HG02678 (cell line): ENCODE measurements around the gene HOXC11.

Experiments
- ATAC-seq: cut with Tn5 transposase; IDR thresholded peaks from one replicate; pipeline ENCODE4 v1.9.1; 2021; ENCODE audit warnings: mild to moderate bottlenecking, moderate library complexity; ENCODE audit not compliant: unreplicated experiment

HOXC11 gene

DNA sequence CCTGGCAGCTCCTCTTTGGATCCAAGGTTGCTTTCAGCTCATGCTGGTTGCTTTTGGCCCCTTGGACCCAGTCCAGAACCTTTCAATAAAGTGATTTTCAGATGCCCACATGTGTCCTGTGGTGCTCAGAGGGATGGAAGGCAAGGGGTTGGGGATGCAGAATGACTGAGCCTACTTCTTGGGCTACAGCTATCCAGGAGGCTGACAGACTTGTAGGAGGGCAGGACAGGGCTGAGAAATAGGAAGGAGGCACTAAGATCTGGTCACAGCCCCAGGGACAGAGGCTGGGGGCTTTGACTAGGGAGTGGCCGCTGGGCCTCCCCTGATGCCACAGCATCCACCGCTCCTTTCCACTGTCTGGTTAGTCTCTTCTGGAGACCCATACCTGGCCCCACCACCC lies 1.2 kb upstream of the HOXC11 start:
- ATAC-seq: no peak

DNA sequence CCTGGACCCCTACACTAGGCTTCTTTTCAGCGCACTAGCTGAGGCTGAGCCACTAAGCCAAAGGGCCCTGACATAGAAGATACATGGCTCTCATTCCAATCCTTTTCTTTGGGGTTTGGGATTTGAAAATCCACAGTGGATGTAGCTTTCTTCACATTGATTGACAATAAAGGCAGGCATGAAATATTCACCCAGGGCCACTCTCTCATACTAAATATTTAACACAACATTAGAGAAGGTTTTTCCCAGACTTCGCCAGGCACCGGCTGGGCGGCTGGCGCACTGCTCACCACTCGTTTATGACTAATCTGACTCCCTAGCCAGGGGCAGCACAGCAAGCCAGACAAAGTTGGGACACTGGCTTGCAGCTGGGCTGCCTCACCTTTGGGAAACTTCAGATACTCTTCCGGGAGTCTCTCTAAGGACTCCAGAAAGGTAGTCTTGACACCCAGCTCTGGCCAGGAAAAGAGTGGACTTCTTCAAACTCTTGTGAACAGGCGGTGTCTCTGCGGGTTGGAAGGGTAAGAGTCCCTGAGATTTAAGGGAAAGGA lies 699 bp upstream of the HOXC11 start:
- no peak for ATAC-seq

DNA sequence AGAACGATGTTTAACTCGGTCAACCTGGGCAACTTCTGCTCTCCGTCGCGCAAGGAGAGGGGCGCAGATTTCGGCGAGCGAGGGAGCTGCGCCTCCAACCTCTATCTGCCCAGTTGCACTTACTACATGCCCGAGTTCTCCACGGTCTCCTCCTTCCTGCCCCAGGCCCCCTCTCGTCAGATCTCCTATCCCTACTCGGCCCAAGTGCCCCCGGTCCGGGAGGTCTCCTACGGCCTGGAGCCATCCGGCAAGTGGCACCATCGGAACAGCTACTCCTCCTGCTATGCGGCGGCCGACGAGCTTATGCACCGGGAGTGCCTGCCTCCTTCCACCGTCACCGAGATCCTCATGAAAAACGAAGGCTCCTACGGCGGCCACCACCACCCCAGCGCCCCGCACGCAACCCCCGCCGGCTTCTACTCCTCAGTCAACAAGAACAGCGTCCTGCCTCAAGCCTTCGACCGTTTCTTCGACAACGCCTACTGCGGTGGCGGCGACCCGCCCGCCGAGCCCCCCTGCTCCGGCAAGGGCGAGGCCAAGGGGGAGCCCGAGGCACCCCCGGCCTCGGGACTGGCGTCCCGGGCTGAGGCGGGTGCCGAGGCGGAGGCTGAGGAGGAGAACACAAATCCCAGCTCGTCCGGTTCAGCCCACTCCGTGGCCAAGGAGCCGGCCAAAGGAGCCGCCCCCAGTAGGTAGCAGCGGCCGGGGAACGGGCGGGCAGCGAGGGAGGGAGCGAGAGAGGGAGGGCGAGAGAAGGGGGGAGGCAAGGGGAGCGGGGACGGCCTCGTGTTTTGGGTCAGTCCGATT lies 513 bp downstream of the HOXC11 start:
- no peak for ATAC-seq

DNA sequence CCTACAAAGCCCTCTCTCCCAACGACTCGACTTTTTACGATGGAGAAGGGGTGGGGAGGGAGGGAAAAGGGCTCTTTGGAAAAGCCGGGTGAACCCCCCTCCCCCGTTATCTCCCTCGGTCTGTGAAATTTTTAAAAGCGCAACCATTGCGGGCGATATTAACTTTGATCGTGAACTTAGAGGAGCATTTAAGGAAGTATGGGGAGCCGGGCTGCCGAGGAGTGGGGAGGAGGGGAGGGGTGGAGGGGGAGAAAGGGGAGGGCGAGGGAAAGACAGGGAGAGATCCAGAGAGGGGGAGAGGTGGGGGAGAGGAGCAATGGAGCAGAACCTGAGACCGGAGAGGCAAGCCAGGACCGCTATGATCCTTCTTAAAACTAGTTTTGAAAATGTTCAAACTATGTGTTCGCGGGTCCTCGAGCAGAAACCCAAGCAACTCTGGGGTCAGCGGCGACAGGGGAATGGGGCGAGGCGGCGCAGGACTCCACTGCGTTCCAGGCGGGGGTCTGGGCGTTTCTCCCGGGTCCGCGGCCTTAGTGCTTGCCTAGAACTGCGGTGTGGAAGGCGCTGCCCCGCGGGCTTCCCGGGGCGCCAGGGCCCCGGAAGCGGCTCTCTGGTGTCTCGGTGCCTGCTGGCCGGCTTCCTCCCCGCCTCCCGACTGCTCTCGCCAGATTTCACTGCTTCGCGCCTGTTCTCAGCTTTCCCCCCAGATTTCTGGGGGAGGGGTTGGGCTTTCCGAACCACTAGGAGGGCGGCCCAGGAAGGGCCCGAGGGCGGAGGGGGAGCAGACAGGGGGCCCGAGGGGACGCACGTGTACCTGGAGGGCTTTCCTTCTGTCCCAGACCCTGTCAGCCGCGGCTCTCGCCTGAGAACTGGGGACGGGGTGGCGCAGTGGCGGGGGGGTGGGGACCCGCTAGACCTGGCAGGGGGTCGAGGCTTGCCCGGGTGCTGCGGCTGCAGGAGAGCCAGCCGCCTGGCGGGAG lies 1.4 kb downstream of the HOXC11 start, which contains the start of gene HOTAIR:
HOTAIR (minus strand) TSS at position 871 of the 980 bp plus-strand sequence.
- no peak for ATAC-seq

DNA sequence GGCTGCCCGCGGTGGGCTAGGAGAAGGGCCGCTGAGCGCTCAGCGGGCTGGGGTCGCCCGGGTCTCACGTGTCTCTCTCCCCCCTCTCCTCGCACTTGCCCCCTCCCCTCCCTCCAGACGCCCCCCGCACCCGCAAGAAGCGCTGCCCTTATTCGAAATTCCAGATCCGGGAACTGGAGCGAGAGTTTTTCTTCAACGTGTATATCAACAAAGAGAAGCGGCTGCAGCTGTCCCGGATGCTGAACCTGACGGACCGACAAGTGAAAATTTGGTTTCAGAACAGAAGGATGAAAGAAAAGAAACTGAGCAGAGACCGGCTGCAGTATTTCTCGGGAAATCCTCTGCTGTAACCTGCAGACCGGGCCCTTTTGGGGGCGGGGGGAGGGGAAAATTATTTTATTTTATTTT lies 2.1 kb downstream of the HOXC11 start:
- ATAC-seq: no peak

DNA sequence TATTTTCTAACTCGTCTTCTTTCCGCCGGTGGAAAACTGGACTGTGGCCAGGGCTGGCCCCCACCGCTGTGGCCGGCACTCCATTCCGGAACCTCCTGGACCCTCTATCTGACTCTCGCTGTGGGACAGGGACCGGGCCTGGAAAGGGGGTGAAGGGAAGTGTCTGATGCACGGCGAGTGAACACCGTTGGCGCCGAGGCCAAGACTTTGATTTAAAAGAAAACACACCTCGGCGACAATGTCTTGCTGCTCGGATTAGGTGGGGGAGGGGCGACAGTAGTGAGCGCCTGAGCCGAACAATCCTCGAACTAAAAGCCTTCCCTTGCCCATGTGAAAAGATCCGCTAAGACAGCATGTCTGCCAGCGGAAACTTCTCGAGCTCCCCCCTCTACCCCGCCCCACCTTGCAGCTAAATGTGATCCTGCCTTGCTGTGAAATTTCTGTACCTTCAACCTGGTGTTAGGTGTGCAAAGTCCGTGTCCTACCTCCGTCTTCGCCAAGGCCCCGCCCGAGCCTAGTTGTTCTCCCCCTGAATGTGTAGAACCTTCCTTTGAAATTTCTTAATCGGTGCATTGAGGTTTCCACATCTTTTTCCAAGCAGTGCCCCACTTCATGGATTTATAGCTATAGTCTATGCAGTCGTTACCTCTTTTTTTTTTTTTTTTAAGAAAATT lies 2.7 kb downstream of the HOXC11 start:
- ATAC-seq: no peak

DNA sequence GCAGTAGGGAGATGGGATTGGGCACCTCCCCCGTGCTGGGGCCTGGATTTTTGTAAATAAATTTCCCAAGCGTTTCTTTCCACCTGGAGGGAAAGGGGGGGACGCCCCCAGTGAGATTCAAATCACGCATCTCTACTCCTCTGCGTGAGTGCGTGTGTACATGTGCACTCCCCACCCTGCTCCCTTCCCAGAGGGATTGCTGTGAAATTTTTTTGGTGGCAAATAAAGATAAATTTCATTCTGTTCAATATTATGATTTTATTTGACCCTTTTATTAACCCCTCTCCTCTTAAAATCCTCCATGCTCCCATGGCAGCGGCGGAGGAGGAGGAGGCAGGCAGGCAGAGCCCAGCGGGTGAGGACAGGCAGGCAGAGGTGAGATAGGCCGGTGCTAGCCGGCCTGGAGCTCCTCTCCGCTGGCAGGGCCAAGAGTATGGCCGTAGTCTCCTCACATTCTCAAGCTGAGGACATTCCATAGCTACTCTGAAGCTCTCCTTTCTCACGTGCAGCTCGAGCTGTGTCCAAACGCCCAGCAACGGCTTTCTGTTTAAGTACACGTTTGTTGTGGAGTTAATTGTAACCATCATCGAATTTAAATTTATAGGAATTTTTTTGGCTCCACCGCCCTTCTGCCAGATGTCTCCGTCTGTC lies 3.4 kb downstream of the HOXC11 start:
- ATAC-seq: no peak

DNA sequence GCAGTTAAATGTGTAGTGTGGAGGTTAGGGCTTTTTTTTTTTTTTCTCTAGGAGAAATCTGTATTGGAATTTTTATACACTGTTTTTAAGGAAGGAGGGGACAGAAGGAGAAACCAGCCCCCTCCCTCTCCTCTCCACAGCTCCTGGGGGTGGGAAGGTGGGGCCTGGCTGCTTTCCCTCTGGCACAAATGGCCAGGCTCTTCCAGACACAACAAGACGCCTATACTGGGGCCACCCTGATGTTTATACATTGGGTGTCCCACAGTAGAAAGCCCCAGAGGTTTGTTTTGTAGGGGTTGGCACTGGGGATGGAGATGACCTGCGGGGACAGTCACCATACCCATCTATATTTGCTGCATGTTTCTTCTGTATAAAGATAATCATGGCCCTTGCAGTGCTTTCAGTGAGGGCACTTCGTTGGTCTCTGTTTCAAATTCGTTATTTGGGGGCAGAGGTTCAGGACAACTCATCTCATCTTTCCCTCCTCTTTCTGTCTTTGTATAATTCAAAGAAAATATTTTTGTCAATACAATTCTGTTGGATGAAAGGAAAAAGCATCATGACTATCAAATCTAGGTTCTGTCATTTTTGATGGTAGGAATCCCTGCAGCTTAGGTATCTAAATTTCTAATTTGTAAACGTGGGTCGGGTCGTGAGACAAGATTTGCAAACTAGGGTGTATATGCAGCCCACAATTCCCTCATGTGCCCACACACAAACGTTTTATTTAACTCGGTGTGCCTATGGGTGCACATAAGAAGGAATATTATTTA lies 4.1 kb downstream of the HOXC11 start:
- no peak for ATAC-seq

DNA sequence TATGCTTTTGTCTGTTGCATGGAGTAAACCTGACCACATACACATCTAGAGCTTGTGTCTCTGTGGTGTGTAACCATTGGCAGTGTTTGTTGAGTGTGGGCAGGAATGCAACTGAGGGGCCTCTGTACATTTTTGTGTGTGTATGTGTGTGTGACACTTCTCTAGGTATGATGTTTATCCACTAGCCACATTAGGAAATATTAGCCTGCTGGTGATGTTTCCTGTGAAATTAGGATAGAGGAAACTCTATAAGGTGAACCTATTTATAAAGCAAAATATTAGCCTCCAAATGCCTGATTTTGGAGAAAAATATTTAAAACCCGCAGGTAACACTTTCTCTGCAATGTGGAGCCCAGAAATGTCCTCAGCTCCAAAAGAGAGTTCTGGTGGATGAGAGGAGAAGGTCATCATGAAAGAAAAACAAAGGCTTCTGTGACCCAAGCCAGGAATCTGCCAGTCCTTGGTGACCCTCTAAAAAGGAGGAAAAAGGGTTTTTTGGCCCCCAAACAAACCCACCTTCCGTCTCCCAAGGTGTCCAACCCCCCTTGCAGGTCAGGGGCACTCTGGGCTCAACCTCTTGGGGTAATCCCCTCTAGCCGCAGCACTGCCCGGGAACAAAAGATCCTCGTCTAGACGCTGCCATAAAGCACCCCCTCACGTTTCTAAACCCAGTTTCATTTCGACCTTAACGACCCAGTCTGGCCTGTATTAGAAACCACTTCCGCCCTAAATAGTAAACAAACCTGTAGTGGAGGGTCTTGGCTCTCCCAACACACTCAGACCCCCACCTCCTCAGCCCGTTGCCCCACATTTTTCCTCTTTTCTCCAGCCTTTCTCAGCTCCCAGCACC lies 4.9 kb downstream of the HOXC11 start:
- ATAC-seq: no peak

DNA sequence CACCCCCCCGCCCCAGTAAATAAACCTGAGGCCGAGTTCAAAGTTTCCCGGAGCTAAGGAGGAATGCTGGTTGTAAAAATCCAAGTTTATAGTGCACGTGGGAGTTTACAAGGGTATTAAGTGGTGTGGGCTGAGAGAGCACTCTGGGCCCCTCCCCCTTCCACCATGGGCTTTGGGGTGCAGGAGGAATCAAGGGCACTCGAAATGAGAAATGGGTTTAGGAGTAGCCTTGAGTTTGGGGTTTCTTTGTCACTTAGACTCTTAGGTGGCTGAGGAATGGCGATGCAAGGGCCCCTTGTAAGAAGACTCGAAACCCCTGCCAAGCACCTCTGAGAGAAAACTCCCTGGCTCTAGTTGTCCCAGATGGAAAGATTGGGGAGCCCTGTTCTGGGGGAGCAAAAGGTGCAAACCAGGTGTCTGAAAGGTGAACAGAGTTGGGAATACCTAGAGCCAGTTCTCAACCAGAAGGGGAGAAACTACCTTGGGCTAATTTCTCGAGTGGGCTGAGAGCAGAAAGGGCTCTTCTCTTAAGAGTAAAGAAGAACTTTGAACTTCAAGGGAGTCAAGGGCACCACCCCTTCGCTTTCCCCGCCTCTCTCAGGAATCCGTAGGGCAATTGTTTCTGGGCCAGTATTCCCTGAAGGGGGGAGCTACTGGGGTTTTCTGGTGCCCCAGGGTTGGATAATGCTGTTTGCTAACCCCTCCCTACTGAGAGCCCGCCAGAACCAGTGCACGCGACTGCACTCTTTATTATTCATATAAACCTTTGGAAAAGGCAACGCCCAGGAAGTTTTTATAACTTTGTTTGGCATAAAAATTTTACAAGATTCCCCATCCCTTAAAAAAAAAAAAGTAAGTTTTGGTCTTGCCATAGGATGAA lies 5.8 kb downstream of the HOXC11 start:
- ATAC-seq: no peak

DNA sequence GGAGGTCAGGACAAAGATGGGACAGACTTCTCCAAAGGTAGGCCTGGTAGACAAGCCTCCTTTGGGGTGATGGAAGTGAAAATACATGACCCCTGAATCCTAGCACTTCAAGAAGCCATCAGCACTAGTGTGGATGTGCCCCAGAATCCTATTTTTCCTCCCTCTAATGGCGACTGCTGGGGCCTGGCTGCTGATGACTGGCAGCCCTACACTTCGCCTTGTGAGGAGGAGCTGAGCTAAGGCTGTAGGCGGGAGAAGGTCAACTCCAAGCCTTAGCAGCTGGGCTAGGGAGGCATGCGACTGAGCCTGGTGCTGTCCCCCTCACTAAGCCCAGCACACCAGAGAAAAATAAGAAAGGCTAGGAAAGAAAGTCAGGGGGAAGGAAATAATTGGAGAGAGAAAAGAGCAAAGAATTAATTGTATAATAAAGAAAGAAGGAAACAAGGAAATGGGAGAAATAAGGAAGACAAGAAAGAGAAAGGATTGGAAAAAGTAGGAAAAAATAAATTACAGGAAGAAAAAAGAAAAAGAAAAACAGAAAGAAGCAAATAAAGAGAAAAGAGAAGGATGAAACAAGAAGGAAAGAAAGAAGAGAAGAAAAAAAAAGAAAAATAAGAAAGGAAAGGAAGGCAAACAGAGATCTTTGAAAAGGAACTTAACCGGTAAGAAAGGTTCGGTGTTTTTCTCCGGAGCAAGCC lies 7.3 kb downstream of the HOXC11 start:
- no peak for ATAC-seq

DNA sequence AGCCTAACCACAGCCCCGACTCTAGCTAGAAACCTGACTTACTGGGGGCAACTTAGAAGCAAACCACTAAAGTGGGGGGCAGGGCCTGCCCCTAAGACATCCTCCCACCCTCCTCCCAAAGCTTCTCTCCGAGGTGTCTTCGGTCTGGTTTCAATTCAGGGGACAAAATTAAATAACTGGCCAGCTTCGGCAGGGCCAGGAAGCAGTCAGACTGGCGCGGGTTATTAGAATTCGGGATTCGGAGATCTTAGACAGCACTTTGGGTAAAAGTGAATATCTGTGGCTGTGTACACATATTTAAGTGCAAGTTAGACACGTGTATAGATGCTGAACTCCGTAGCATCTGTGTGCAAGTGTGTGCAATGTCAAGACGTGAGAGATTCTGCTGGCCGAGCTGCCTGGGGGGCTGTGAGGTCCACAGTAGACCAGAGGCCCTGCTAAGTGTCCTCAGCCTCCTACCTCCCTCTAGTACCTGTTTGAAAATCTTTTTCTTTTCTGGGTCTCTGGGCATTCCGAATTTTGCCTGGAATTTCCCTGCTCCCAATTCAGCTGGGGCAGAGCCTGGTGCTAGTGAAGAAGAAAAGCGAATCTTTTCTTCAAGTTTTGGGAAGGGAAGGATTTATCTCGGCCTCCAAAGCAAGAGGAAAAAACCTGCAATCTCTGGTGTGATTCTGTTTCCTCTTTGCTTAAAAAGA lies 8.0 kb downstream of the HOXC11 start:
- ATAC-seq: no peak

DNA sequence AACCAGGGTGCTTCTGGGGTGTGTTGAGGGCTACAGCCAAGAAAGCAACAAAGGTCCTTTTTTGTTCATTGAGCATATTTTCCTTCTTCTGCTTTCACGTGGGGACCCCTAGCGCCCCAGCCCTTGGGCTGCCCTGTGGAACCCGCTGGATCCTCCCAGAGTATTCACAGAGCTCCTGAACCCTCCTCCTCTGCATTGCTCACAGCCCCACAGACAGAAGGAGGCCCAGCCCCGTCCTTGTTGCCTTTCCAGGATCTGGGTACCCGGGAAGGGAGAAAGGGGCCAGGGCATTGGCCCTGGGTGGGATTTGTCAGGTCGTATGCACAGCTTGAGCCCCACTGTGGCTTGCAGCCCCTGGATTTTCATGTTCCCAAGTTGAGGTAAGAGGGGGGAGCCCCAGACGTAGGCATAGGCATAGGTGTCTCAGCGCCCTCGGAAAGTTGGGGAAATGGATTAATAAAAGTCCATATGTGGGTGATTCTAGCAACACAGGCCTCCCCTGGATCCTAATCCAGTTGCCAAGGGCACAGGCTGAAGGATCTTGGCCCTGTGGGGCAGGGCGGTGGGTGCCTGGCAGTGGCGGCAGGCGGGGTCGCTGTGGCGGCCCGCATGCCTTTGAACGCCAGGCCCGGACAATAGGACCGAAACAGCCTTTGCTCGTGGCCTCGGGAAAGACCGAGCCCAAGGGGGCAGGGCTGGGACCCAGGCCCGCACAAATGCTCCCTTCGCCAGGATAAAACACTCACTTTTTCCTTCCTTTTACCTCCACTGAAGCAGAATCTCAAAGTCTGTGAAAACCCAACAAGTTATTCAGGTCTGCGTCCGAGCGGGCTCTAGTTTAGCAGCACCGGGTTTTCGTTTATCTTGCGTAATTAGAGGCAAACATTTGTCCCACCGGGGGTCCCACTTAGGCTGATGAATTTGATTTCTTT lies 9.0 kb downstream of the HOXC11 start:
- no peak for ATAC-seq

DNA sequence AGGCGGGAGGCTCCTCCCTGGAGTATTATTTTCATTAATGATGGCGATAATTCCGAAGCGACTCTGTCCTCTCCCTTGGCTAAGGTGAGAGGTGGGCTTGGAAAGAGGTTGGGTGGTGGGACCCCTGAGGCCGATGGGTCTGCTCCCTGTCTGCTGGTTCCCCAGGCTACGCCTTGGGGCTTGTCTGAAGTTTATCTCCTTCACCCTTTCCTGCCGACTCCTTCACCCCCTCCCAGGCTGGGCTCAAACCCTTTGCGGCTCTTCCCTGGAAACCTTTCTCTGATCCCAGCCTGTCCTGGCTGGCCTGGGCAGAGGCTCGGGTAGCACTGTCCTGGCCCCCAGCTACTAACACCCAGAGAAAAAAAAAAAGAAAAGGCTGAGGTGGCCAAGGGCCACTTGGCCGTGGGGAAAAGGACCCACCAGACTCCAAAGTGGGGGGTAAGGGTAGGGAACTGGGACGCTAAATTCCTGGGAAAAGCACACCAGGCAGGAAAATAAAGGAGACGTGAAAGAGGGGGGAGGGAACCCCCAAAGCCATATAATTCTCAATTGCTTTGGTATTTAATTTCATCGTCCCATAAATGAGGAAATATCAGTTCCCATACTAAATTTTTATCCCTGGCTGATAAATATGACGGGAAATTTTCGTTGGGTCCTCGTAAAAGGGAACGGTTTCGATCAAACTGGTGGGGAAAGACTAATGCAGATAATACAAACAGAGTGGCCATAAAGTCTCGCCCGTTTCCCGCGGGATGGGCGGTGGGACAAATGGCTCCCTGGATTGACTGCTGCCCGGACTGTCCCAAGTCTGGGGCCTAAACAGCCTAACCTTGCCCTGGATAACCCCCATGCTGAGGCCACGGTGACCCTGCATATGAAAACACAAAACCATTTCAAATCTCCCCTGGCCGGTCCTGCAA lies 10.0 kb downstream of the HOXC11 start:
- no peak for ATAC-seq

DNA sequence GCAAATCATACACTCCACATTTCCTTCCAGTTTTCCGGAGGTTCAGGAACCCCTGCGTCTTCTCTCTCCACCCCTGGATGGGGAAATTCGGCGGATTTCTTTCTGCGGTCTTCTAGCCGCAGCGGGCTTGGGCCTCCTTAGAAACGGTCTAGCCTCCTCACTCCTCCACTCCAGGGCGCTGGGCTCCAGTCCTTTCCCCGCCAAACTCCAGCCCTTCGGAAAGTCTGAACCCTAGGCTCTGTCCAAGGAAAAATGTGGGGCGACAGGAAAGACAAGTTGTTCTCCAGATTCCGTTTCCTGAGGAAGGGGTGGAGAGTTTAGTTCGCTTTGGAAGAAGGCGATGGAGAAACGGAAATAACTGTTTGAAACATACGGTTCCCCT lies 10.6 kb downstream of the HOXC11 start:
- ATAC-seq: no peak
